ENCODE measurements around the gene ELFN1.

The ELFN1 gene

DNA sequence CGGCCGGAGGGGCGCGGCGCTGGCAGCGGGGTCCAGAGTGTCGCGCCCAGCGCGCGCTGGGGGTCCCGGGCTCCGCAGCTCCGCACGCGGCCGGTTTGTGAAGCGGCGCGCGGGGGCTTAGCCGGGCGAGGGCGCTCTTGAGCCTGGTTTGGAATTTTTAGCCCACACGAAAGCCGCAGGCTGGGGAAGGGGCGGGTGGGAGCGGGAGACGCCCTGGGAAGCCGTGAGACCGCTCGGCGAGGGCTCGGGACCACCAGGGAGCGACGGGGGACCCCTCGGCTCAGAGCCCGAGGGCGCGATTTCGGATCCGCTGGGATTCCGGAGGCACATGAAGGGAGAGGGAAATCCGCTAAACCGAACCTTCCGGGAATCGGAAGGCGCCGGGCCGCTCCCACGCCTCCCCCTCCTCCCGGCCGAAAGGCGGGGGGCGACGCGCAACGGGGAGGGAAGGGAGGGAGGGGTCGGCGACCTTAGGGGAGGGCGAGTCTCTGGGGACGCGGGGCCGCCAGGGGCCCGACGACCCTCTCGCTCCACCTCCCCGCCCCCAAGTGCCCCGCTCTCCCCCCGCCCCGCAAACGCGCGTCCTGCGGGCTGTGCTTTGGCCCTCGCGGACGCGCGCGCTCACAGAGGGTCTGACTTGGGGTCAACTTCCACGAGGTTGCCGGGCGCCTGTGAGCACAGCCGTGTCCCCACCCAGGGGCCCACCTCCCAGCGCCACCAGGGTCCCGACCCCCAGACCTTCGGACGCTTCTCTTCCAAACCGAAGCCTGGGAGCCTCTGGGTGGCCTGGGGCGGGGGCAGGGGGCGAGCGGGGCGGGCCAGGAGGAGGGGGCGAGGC, 5.1 kb upstream of the ELFN1 start:
- DNase-seq, result peak; percentile 39

- no peak for DNase-seq
These were observed 4.3 kb upstream of the ELFN1 start for GRCh38 chr7:1665549-1666316.

- DNase-seq, result no peak
These were observed 3.7 kb upstream of the ELFN1 start for GRCh38 chr7:1666317-1666822.

DNA sequence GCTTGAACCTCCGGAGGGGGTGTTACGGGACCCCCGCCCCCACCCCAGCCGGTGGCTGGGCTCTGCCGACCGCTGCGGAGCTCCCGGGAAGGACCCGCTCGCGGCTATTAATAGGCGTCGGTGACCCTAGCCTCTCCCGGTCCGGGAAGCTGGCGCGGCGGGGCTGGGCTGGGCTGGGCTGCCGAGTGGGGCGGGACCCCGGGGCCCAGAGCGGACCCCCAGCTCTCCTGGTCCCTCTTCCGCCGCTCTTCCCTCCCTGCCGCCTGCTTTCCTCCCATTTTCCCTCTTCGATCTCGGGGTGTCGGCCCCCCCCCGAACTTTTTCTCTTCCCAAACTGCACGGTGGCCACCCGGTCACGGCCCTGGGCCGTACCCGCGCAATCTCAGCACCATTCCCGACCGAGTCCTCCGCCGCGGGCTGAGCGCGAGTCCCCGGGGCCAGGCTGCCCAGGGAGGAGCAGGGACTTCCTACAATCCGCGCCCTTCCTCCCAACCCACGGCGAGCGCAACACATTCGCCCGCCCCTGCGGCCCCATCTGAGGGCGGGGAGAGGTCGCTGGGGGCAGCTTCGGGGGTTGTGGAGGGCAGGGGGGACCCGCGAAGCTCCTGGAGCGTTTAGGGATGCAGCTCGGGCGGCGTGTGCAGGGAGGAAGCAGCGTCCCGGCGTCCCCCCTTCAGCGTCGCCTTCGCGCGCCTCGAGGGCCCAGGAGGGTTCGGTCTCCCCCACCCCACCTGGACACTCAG, 3.1 kb upstream of the ELFN1 start:
- no peak for DNase-seq

DNA sequence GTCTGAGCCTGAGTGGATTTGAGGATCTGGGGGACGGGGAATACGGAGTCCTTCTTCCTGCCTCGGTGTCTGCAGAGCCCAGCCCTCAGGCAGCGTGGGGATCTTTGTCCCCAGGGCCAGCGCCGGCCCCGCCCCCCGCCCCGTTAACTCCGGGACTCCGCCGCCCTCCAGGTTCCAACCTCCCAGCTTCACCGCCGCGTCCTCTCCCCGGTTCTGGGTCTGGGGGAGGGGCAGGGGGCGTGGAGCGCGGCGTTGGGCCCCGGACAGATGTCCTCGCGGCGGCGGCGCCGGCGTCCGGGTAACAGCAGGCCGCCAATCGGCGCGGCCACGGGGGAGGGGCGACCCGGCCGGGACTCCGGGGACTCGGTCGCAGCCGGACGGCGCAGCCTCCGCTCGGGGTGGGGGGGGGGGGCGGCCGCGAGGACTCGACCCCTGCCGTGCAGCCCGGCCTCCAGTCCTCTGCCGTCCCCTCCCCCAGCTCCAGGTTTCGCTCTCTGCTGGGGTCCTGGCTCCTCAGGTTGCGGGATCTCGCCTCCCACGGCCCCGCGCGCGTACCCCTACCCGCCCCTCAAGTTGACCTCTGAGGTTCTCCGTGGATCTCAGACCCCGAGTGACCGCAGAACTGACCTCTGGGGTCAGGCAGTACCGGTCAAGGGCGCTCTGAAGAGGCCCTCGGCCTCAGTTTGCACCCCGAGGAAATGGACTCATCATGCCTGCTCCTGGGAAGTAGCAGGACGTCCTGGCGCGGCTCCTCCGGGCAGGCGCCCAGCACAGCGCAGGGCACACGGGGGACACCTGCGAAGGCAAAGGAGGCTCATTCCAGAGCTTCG, 2.3 kb upstream of the ELFN1 start:
- DNase-seq, result no peak

DNA sequence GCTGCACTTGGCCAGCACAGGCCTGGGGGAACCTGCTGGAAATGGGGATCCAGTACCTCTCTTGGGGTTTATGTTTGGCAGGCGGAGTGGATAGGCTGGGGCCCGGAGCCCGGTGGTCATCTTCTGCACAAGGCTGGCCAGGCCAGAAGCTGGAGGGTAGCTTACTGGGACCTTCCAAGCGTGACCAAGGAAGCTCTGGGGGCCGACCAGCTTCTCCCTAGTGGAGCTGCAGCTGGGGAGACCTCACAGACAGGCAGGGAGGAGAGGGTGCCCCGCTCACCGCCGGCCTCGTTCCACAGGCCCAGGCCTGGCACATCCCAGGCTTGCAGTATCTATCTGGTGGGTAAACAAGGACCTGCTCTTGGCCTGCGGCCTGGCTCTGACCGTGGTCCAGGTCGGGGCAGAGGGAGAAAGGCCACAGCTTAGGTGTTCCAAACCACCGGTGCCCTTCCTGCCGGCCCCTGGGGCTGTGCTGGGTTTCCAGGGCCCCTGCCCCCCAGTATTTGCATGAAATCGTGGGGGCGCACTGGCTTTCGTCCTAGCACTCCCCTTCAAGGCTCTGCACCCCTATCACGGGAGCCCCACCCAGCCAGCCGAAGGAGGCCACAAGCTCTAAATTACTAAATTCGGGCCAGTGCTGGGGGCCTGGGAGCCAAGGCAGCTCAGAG, 1.5 kb upstream of the ELFN1 start:
- DNase-seq, result no peak

DNA sequence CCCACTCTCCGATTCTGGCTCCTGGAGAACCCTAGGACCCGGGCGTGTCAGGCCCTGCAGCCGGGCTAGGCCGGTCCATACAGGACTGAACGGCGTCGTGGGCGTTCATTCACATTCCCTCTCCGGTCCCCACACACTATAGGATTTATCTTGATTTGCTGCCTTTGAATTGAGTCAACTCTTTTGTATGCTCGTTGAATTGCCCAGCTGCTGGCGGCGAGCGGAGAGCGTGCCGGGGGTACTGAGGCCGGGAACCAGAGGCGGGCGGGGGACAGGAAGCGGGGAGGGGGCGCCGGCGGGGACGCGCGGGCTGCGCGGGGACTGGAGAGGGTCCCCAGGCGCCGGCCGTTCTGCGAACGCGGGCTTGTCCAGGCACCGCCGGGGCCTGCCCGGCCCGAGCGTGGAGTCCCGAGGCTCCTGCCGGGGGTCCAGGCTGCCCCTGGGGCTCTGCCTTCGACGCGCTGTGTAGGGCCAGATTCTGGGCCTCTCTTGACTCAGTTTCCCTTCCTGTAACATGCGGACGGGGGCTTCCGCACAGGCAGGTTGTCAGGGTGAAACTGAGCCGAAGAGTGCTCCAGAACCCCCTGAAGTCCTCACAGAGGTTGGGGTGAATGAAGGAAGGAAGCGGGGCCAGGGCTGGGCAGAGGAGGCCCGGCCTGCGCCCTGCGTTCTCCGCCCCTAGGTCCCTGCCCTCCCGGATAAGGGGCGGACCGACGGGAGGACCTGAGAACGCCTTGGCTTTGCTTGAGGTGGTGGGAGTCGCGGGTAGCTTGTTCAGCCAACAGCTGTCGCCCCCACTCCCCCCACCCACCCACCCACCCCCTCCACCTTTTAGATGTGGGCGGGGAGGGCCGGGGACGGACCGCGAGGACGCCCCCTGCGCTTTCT, 769 bp upstream of the ELFN1 start:
- no peak for DNase-seq

GRCh38 chr7:1670894-1671593, 967 bp downstream of the ELFN1 start:
- DNase-seq, result no peak

- DNase-seq, result no peak
These were observed 1.7 kb downstream of the ELFN1 start for GRCh38 chr7:1671594-1672451.

DNA sequence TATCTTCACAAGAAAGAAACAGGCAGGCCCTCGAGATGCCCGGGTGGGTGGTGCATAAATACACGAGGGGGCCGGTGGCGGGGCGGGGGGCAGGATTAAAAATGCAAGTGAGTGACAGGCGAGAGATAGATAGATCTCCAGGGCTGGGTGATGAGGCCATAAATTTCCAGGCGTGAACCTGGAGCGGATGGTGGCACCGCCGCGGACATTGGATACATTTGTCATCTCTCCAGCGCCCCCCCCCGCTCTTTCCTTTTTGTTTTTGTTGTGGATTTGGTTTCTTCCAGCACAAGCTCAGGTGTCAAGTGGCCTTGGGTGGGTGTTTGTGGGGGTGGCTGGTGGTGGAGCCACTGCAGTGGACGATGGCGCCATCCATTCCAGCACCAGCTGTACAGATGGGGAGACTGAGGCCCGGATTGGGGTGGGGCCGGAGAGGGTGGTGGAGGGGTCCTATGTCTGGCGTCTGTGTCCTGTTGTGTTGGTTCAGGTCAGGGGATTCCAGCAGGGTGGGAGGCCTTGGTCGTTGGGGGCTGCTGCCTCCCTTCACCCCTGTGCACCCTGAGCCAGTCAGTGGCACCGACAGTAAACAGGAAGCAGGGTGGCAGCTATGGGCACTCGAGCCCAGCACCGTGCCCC, 2.9 kb downstream of the ELFN1 start:
- DNase-seq, result no peak

DNA sequence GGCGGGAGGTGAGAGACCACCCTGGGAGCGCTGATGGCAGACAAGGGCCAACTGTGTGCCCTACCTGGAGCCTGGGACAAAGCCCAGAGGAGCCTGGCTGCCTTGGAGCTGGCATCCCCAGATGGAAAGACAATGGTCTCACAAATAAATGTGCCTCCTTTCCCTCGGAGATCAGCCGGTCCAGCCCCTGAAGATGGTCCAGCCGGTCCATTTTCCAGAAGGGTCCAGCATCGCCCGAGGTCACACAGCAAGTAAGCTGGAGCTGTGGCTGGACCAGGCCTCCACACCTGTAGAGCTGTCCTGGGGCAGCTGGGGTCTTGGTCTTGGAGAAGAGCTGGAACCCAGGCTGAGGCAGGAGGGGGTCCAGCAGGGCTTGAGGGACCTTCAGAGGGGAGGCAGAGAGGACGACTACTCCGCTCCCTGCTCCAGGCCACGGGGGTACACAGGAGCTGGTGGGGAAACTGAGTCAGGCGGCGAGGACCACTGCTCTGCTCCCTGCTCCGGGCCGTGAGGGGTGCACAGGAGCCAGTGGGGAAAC, 3.6 kb downstream of the ELFN1 start:
- DNase-seq, result no peak

DNA sequence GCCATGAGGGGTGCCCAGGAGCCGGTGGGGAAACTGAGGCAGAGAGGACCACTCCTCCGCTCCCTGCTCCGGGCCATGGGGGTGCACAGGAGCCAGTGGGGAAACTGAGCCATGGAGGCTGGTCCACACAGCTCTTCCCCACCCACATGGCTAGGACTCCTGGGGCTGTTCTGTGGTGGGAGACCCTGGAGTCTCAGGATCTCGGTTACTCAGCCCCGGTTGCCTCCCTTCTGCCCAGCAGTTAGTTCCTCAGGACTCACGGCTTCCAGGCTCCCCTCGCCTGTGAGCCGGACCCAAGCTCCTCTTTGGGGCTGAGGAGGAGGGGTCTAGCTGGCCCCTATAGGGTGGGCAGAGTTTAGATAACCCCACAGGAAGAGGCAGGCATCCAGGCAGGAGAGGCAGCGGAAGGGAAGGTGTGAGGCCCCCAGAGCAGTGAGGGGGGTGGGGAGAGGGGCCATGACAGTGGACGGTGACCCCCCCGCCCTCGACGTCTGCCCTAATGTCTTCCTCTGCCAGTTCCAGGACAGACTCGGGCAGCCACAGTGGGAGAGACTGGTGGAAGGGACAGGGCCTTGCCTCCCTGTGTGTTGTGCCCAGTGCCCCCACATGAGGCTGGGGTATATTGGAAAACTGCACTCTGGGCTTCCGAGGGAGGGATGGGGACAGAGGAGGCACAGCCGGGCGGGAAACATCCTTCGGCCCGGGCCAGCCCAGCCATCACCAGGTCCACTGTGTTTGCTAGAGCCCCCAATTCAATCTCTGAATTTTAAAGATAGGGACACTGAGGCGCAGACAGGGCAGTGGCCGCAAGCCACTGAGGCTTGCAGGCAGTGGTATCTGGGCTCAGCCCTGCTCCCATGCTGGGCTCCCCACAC, 4.3 kb downstream of the ELFN1 start:
- DNase-seq, result no peak

GRCh38 chr7:1675036-1675671, 5.1 kb downstream of the ELFN1 start:
- DNase-seq, result no peak

- DNase-seq, result no peak
These were observed 5.8 kb downstream of the ELFN1 start for GRCh38 chr7:1675673-1676549.

GRCh38 chr7:1676550-1677078, 6.5 kb downstream of the ELFN1 start:
- DNase-seq, result no peak

All from NCI-H1092 (cell line).